ENCODE measurements around the gene PRKN. TPM values are rescaled to one million over a fixed set of nuclear protein-coding genes. Genes with fewer than 3 reads are reported as not detected.

Gene PRKN
- total and polyA plus RNA-seq, 2 donors (not counting 3 experiments of a cell fraction or from before 2014, with no cell fraction given) = 0.06 TPM; not detected in 1

DNA sequence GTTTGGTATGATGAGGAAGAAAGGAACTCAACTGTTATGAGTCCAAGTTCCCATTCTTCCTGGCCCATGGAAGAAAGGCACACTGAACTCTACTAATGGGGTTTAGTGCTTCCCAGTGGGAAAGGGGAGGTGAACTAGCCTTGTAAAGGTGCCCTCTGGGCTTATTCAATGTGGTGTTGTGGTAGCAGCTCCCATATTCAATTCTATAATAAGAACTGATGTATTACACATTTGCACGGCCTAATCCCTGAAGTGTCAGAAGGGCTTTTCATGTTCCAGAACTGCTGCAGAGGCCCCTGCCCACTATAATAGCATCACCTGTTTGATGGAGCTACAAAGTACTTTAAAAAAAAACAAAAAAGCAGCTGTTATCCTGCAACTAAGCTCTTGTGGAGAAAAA, 17.1 kb downstream of the PRKN start:
- no peak for TF ChIP-seq POLR2AphosphoS5 (IDR thresholded peaks at IDR 0.05; ENCODE audit: insufficient read depth, low read depth, low read length)
- TF ChIP-seq GATA2 (IDR thresholded peaks at IDR 0.05; ENCODE audit: insufficient read depth, insufficient read length, low read depth, low read length) = no peak
- TF ChIP-seq EZH2 (IDR thresholded peaks at IDR 0.05; ENCODE audit: borderline replicate concordance, low read depth, low read length, severe bottlenecking) = no peak
- TF ChIP-seq MYC (IDR thresholded peaks at IDR 0.05; ENCODE audit: low read depth, low read length) = no peak
- TF ChIP-seq FOS (IDR thresholded peaks at IDR 0.05; ENCODE audit: borderline replicate concordance, insufficient read depth, low read length) = no peak
- TF ChIP-seq POLR2A (IDR thresholded peaks at IDR 0.05; ENCODE audit: low read depth, low read length) = no peak
- TF ChIP-seq, protein P1, sequence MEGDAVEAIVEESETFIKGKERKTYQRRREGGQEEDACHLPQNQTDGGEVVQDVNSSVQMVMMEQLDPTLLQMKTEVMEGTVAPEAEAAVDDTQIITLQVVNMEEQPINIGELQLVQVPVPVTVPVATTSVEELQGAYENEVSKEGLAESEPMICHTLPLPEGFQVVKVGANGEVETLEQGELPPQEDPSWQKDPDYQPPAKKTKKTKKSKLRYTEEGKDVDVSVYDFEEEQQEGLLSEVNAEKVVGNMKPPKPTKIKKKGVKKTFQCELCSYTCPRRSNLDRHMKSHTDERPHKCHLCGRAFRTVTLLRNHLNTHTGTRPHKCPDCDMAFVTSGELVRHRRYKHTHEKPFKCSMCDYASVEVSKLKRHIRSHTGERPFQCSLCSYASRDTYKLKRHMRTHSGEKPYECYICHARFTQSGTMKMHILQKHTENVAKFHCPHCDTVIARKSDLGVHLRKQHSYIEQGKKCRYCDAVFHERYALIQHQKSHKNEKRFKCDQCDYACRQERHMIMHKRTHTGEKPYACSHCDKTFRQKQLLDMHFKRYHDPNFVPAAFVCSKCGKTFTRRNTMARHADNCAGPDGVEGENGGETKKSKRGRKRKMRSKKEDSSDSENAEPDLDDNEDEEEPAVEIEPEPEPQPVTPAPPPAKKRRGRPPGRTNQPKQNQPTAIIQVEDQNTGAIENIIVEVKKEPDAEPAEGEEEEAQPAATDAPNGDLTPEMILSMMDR (IDR thresholded peaks at IDR 0.05; ENCODE audit: extremely low read depth in 1 of 2, insufficient read depth in 1 of 2, low read depth in 1 of 2, low read length in 2 of 2) = no peak
- TF ChIP-seq, protein P2, sequence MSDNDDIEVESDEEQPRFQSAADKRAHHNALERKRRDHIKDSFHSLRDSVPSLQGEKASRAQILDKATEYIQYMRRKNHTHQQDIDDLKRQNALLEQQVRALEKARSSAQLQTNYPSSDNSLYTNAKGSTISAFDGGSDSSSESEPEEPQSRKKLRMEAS (IDR thresholded peaks at IDR 0.05; ENCODE audit: insufficient read depth, insufficient read length) = no peak
- no peak for TF ChIP-seq JUN (IDR thresholded peaks at IDR 0.05; ENCODE audit: borderline replicate concordance, insufficient read depth, insufficient read length, low read depth)
- ChIA-PET POLR2A (no interaction called here), CTCF (no interaction called here)

More for the DNA sequence above, 17.1 kb downstream of the PRKN start:
- dilution Hi-C loops (cut with MboI; ENCODE audit: extremely low pct_ligation_motif_present, low sequenced_read_pairs) (no loop called here), intact Hi-C loops (cut with micrococcal nuclease) (no loop called here)
- Histone ChIP-seq H3K79me2 (ENCODE audit: control insufficient read depth, insufficient read depth, low read length) (no peaks in the 10 kb centered on the region), H4K20me1 (replicated peaks; ENCODE audit: control insufficient read depth, extremely low read depth, insufficient read depth, low read length) (no peaks in the 10 kb centered on the region), H3K4me2 (ENCODE audit: insufficient read depth, low read length) (no peak overlapping the region), H2AFZ (ENCODE audit: low read depth, low read length) (no peak overlapping the region), H3K27ac (ENCODE audit: insufficient read depth, low read depth, low read length) (no peak overlapping the region), H3K9me3 (replicated peaks; ENCODE audit: control insufficient read depth, insufficient read depth, low read length) (no peaks in the 10 kb centered on the region), H3K9ac (replicated peaks; ENCODE audit: extremely low read depth, insufficient read depth, low read length) (no peak overlapping the region), H3K27me3 (ENCODE audit: control insufficient read depth in 2 of 2, insufficient read depth in 2 of 2, low read length in 2 of 2) (no peaks in the 10 kb centered on the region), H3K4me3 (replicated peaks in 1 of 3; ENCODE audit: insufficient read depth in 1 of 3, low read depth in 1 of 3, low read length in 3 of 3) (no peak overlapping the region), H3K36me3 (ENCODE audit: control insufficient read depth in 2 of 2, extremely low read depth in 1 of 2, insufficient read depth in 2 of 2, low read length in 2 of 2) (no peaks in the 10 kb centered on the region), H3K4me1 (ENCODE audit: control insufficient read depth, extremely low read depth, insufficient read depth, low read length) (no peaks in the 10 kb centered on the region), H3K9me1 (replicated peaks; ENCODE audit: control insufficient read depth, extremely low read depth, insufficient read depth, low read length) (no peaks in the 10 kb centered on the region)
- FAIRE-seq = no peak
- no TSS peak for BruUV-seq (replicated peaks)
- no peak for DNase-seq (ENCODE audit: low read depth, low spot score)

Measured in endothelial cell of umbilical vein (primary cell).